Ishikawa (cell line): ENCODE results near the gene GPR6.

ENCODE experiments used
- CEBPB ChIP-seq: IDR thresholded peaks from 2 replicates; pipeline ENCODE4 v1.6.1; 2012

GPR6 gene

DNA sequence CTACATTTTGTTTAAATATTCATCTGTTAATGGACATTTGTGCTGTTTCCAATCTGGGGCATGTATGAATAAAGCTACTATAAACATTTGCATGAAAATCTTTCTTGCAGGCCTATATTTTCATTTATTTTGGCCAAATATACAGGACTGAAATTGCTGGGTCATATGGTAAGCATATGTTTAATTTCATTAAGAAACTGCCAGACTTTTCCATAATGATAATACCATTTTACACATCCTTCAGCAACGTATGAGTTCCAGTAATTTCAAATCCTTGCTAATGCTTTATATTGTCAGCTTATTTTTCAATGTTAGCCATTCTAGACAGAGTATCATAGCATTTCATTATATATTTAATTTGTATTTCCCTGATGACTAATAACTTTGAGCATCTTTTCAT is 51.0 kb downstream of the GPR6 start:
- no peak for TF ChIP-seq CEBPB
